HepG2 (cell line): ENCODE results near the gene SLC25A5. TPM values are rescaled to one million over a fixed set of nuclear protein-coding genes. Genes with fewer than 3 reads are reported as not detected.
A peak's percentile ranks its signal among the peaks of the same experiment; 100 is the strongest.

Experiments used
- FOXK1 ChIP-seq: sonication (generic); formaldehyde crosslinking; IDR thresholded peaks from 2 replicates; pipeline ENCODE4 v1.4.0; 2020; ENCODE audit warnings: low read depth, missing genetic modification reagents, borderline replicate concordance
- KAT2B ChIP-seq: fragments of 150-350 bp; IDR thresholded peaks from 2 replicates; pipeline ENCODE4 v1.6.1; 2014; ENCODE audit warnings: low read depth, low read length, borderline replicate concordance
- KAT8 ChIP-seq: IDR thresholded peaks from 2 replicates; pipeline ENCODE4 v1.6.1; 2016; ENCODE audit warnings: missing genetic modification reagents, missing compliant biosample characterization
- PATZ1 ChIP-seq: sonication (generic); formaldehyde crosslinking; IDR thresholded peaks from 2 replicates; pipeline ENCODE4 v1.4.0; 2020; ENCODE audit warnings: missing genetic modification reagents
- RBM39 ChIP-seq: fragments of 200-400 bp; formaldehyde crosslinking; IDR thresholded peaks from one replicate; pipeline ENCODE4 v1.6.1; 2018; ENCODE audit warnings: antibody characterized with exemption, mild to moderate bottlenecking, low read depth, low read length; ENCODE audit not compliant: poor library complexity, severe bottlenecking
- RXRA ChIP-seq: sonication (generic); formaldehyde crosslinking; IDR thresholded peaks from 2 replicates; pipeline ENCODE4 v1.5.1; 2020; ENCODE audit warnings: missing genetic modification reagents
- SRY ChIP-seq: sonication (generic); formaldehyde crosslinking; IDR thresholded peaks from 2 replicates; pipeline ENCODE4 v1.8.0; 2022; ENCODE audit warnings: mild to moderate bottlenecking, missing genetic modification reagents
- ZBTB21 ChIP-seq: sonication (generic); formaldehyde crosslinking; IDR thresholded peaks from 2 replicates; pipeline ENCODE4 v1.4.0; 2020; ENCODE audit warnings: missing genetic modification reagents
- ZSCAN9 ChIP-seq: IDR thresholded peaks from 2 replicates; pipeline ENCODE4 v1.6.1; 2016; ENCODE audit warnings: borderline replicate concordance
- polyA plus RNA-seq, 8 experiments: library from polyadenylated mRNA; depleted of rRNA in 3 of 8; stranded (reverse) in 7 of 8; unstranded in 1 of 8; fragments of >200 nt; fragmentation: Illumina TruSeq in 4 of 8; extraction: Trizol in 4 of 8; gene quantifications; 2 replicates each; pipeline versions ENCODE4 v1.2.1 to v1.2.3, GENCODE V29; 2011 to 2016; ENCODE audit warnings: low read depth in 4 of 8, missing spikeins in 1 of 8, mixed read lengths in 1 of 8; ENCODE audit not compliant: insufficient read depth in 1 of 8
- total RNA-seq, 5 experiments: library from RNA; depleted of rRNA; stranded (reverse); fragments of >200 nt; fragmentation: Illumina TruSeq; extraction: Trizol; gene quantifications; 2 replicates each; pipeline ENCODE4 v1.2.3, GENCODE V29; 2016; ENCODE audit warnings: low read depth in 1 of 5
- TF ChIP-seq, protein P1 (sequence below): sonication (generic); formaldehyde crosslinking; IDR thresholded peaks from 2 replicates; pipeline ENCODE4 v1.5.0; 2020; ENCODE audit warnings: mild to moderate bottlenecking, missing genetic modification reagents
- TF ChIP-seq, protein P2 (sequence below): sonication (generic); formaldehyde crosslinking; IDR thresholded peaks from 2 replicates; pipeline ENCODE4 v1.5.0; 2020; ENCODE audit warnings: mild to moderate bottlenecking, missing genetic modification reagents, borderline replicate concordance
- TF ChIP-seq, protein P3 (sequence below): IDR thresholded peaks from 2 replicates; pipeline ENCODE4 v1.6.1; 2012; ENCODE audit warnings: inconsistent platforms

SLC25A5 gene
- total and polyA plus RNA-seq, 2 of the 13 experiments (the other 11 are each of a cell fraction or from before 2014, with no cell fraction given): 300 to 402 TPM

- peak; percentile 21; the same call in 1 of the 2 replicates for TF ChIP-seq FOXK1 (CRISPR knock-in tag)
- TF ChIP-seq, protein P1, sequence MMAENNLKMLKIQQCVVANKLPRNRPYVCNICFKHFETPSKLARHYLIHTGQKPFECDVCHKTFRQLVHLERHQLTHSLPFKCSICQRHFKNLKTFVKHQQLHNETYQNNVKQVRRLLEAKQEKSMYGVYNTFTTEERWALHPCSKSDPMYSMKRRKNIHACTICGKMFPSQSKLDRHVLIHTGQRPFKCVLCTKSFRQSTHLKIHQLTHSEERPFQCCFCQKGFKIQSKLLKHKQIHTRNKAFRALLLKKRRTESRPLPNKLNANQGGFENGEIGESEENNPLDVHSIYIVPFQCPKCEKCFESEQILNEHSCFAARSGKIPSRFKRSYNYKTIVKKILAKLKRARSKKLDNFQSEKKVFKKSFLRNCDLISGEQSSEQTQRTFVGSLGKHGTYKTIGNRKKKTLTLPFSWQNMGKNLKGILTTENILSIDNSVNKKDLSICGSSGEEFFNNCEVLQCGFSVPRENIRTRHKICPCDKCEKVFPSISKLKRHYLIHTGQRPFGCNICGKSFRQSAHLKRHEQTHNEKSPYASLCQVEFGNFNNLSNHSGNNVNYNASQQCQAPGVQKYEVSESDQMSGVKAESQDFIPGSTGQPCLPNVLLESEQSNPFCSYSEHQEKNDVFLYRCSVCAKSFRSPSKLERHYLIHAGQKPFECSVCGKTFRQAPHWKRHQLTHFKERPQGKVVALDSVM (CRISPR knock-in tag): no peak
- peak; percentile 30; the same call in 1 of the 2 replicates for TF ChIP-seq RXRA (CRISPR knock-in tag)
- no peak for TF ChIP-seq SRY (CRISPR knock-in tag)
- no peak for TF ChIP-seq KAT2B
- TF ChIP-seq ZBTB21 (CRISPR knock-in tag): peak; percentile 79; the same call in 1 of the 2 replicates
- TF ChIP-seq, protein P2, sequence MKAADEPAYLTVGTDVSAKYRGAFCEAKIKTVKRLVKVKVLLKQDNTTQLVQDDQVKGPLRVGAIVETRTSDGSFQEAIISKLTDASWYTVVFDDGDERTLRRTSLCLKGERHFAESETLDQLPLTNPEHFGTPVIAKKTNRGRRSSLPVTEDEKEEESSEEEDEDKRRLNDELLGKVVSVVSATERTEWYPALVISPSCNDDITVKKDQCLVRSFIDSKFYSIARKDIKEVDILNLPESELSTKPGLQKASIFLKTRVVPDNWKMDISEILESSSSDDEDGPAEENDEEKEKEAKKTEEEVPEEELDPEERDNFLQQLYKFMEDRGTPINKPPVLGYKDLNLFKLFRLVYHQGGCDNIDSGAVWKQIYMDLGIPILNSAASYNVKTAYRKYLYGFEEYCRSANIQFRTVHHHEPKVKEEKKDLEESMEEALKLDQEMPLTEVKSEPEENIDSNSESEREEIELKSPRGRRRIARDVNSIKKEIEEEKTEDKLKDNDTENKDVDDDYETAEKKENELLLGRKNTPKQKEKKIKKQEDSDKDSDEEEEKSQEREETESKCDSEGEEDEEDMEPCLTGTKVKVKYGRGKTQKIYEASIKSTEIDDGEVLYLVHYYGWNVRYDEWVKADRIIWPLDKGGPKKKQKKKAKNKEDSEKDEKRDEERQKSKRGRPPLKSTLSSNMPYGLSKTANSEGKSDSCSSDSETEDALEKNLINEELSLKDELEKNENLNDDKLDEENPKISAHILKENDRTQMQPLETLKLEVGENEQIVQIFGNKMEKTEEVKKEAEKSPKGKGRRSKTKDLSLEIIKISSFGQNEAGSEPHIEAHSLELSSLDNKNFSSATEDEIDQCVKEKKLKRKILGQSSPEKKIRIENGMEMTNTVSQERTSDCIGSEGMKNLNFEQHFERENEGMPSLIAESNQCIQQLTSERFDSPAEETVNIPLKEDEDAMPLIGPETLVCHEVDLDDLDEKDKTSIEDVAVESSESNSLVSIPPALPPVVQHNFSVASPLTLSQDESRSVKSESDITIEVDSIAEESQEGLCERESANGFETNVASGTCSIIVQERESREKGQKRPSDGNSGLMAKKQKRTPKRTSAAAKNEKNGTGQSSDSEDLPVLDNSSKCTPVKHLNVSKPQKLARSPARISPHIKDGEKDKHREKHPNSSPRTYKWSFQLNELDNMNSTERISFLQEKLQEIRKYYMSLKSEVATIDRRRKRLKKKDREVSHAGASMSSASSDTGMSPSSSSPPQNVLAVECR (CRISPR knock-in tag): peak; percentile 27; the same call in 1 of the 2 replicates
- TF ChIP-seq PATZ1: 0 out of 2 replicates have a peak, but pooled peaks have one; percentile 14
- no peak for TF ChIP-seq ZSCAN9 (CRISPR knock-in tag)
- TF ChIP-seq RBM39: no peak
- TF ChIP-seq, protein P3, sequence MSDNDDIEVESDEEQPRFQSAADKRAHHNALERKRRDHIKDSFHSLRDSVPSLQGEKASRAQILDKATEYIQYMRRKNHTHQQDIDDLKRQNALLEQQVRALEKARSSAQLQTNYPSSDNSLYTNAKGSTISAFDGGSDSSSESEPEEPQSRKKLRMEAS: peak; percentile 40; the same call in 1 of the 2 replicates
- TF ChIP-seq KAT8 (CRISPR knock-in tag): peak; percentile 40; the same call in 1 of the 2 replicates
These were observed 9.6 kb downstream of the SLC25A5 start (continued) for GRCh38 chrX:119477812-119478232.
